Left renal pelvis (tissue), 4 donors: ENCODE results near the gene ABHD18. TPM values are rescaled to one million over a fixed set of nuclear protein-coding genes. Genes with fewer than 3 reads are reported as not detected.
"Not testable (repeated sequence)": the region's sequence is repeated elsewhere in the genome, so short reads cannot be mapped to it uniquely, and the experiment has no call there.

ENCODE experiments used
- DNase-seq, 4 donors: peaks; one replicate each; pipeline ENCODE4 v3.0.0-alpha.2; 2013; ENCODE audit warnings: low read depth in 4 of 4, low spot score in 3 of 4
- polyA plus RNA-seq, 4 donors: library from polyadenylated mRNA; unstranded; fragments of 120-200 nt; gene quantifications; one replicate each; pipeline ENCODE4 v1.2.1, GENCODE V29; 2013; ENCODE audit not compliant: insufficient read length in 4 of 4

Gene ABHD18
- polyA plus RNA-seq = 10 to 100 TPM in 3 of 4 donors, 1 to 10 TPM in 1; 8.6 to 17.4 (median 14.5) TPM

DNA sequence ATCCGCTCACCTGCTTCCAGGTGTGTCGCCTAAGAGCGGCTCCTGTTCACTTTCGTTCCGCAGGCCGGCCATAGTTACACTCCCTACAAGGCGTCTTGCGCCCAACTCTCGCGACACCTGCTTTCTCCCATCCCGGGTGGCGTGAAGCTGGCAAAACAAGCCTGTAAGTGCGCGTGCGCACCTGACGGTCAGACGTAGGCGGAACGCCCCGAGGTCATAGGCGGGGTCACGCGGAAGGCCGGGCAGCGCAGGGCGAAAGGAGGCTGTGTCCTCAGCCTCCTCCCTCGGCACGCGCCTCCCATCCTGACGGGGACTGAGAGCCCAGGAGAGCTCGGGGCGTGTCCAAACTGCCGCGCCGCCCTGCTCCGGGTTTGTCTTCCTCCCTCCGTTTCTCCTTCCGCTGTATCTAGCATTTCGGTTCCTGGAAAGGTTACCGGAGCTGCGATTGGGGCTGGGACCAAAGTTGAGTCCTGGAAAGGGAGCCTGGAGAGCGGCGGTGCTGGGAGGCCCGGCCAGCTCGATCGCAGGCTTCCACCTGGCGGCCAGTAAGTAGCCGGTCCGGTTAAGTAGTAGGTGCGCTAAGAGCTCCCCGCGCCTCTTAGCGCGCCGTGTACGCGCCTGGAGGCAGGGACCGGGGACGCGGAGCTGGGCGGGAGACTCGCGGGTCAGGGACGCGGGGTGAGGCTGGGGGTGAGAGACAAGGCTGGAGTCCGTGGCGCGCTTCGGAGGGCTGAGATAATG is at the start of gene ABHD18, which contains the start of gene MFSD8:
Gene ABHD18, plus strand, starts transcription at position 345 of the 741 bp plus-strand sequence. CDS start 17,550 bp downstream, outside the sequence.
Gene MFSD8, minus strand, starts transcription at position 112 of the 741 bp plus-strand sequence. Its CDS starts 40 bp downstream, at position 72.
- peak; percentile 94 to 96 (median 94) for DNase-seq

DNA sequence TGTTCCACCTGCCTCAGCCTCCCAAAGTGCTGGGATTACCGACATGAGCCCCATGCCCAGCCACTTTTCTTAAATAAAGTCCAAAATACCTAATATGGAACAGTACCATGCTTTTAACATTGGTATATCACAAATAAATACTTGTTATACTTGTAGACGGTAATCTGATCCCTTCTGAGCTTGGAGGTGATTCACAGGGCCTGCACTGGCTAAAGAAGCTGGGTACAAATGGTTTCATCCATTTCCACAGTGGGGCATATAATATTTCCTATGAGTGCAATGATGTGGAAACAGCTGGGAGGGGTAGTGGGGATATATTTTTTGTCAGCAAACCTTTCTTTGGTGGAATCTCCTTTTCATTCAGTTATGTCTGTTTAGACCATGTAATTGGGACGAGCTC is 48.7 kb upstream of the ABHD18 start:
- no peak for DNase-seq

DNA sequence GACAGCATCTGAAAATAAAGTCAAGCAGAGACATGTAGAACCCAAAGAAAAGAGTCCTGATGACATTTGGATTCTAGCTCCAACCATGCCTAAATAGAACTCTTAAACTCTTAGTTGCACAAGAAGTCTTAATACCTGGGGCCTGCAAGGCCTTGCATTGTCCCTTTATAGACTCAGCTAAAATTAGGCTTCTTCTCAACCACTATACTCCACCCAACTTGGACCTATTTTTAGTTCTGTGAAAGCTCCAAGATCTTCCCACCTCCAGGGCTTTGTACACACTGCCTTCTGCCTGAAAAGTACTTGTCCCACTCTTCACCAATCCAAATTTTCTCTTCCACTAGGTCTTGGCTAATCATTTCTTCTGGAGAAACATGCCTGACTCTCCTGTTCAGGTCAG is 48.1 kb upstream of the ABHD18 start:
- DNase-seq = no peak

DNA sequence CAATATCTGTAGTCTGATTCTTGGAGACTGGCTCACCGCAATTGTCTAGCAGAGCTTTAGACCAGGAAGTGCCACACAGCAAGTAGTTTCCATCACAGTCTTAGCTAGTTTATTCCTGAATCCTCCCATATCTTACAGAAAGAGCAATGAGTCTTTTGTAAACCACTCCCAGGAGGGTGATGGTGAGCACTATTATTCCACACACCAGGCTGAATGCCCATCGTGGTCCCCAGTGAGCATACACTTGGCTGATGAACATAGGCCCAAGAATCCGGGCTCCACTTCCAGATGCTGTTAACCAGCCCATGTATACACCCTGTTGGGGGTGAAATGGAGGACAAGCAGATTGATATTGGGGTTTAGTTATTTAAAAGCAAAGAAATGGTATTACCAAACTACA is 44.7 kb upstream of the ABHD18 start:
- no peak for DNase-seq

DNA sequence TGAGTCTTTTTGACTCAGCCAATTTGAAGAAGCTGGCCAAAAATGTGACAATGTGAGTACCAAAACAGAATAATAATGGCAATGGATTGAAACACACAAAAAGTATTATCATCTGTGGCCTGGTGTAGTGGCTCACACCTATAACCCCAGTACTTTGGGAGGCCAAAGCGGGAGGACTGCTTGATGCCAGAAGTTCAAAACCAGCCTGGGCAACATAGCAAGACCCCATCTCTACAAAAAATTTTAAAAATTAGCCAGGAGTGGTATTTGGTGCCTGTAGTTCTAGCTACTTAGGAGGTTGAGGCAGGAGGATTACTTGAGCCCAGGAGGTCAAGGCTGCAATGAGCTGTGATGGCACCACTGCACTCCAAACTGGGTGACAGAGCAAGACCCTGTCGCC is 43.0 kb upstream of the ABHD18 start:
- no peak for DNase-seq

DNA sequence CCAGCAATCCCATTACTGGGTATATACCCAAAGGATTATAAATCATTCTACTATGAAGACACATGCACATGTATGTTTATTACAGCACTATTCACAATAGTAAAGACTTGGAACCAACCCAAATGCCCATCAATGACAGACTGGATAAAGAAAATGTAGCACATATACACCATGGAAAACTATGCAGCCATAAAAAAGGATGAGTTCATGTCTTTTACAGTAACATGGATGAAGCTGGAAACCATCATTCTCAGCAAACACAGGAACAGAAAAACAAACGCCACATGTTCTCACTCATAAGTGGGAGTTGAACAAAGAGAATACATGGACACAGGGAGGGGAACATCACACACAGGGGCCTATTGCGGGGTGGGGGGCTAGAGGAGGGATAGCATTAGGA is 39.5 kb upstream of the ABHD18 start:
- not testable (repeated sequence) for DNase-seq

DNA sequence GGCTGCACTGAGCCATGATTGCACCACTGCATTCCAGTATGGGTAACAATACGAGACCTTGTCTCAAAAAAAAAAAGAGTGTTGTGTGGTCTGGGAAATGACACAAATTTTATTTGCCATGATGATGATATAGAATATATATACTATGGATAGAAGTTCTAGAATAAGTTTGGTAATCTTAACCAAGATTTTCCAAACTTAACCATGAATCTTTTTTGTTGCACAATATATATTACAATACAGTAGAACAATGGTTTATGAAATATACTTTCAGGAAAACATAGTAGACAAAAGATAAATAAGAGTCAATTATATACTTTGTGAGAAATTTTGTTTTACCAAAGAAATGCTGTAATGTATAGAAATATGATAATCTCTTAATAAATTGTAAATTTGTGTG is 35.0 kb upstream of the ABHD18 start:
- DNase-seq = no peak

DNA sequence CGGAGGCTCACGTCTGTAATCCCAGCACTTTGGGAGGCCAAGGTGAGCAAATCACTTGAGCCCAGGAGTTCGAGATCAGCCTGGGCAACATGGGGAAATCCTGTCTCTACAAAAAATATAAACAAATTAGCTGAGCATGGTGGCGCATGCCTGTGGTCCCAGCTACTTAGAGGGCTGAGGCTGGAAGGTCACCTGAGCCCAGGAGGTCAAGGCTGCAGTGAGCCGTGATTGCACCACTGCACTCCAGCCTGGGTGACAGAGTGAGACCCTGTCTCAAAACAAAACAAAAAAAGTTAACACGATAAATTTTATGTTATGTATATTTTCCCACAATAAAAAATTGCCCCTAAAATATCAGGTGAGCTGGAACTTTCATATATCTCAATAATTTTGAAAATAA is 33.4 kb upstream of the ABHD18 start:
- DNase-seq = not testable (repeated sequence)

DNA sequence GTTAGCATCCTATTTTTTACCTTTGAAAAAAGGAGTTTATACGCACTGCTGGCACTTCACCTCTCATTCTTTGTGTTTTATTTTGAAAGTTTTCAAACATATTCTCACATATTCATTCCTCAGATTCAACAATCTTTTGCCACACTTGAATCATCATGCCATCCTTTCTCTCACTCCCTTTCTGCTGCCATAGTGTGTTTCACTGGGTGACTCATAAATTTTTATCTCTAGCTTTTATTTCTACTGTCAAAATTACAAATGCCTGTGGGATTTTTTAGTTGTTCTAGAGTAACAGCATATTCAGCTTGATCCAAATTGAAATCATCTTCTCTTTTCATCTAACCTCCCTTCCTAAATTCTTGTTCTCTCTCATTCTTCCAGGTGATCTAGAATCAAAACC is 28.2 kb upstream of the ABHD18 start:
- no peak for DNase-seq

DNA sequence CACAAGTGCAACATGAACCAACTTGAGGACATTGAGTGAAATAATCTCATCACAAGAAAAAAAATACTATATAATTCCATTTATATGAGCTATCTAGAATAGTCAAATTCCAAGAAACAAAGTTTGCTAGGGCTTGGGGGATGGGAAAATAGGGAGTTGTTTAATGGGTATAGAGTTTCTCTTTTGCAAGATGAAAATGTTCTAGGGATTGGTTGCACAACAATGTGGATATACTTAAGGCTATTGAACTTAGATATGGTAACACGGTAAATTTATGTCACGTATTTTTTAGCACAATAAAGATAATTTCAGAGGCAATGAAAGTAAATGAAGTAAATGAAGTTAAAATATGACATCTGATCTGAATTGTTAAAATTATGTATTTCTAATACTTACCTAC is 8.1 kb upstream of the ABHD18 start:
- DNase-seq = no peak

DNA sequence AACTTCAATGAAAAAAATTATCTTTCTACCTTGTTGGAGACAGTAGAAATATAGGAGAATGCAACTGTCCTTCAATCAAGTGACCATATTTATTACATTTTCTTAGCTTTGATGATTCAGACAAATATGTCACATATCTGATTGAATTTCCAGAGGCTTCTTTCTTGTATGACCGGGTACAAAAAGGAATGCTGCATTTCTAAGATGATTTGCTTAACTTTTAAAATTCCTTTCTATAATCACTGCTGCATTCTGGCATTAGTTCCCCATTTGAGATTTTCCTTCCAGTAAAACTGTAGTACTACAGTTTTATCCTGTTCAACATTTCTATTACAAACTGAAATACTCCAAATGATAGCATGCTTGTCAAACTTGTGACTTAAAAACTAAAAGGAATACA is 5.4 kb upstream of the ABHD18 start:
- DNase-seq = no peak

DNA sequence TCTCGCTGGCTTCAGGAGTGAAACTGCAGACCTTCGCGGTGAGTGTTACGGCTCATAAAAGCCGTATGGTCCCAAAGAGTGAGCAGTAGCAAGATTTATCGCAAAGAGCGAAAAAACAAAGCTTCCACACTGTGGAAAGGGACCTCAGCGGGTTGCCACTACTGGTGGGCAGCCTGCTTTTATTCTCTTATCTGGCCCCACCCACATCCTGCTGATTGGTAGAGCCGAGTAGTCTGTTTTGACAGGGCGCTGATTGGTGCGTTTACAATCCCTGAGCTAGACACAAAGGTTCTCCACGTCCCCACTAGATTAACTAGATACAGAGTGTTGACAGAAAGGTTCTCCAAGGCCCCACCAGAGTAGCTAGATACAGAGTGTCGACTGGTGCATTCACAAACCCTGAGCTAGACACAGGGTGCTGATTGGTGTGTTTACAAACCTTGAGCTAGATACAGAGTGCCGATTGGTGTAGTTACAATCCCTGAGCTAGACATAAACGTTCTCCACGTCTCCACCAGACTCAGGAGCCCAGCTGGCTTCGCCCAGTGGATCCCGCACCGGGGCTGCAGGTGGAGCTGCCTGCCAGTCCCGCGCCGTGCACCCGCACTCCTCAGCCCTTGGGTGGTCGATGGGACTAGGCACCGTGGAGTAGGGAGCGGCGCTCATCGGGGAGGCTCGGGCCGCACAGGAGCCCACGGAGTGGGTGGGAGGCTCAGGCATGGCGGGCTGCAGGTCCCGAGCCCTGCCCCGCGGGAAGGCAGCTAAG is 1.4 kb upstream of the ABHD18 start:
- DNase-seq = not testable (repeated sequence)

DNA sequence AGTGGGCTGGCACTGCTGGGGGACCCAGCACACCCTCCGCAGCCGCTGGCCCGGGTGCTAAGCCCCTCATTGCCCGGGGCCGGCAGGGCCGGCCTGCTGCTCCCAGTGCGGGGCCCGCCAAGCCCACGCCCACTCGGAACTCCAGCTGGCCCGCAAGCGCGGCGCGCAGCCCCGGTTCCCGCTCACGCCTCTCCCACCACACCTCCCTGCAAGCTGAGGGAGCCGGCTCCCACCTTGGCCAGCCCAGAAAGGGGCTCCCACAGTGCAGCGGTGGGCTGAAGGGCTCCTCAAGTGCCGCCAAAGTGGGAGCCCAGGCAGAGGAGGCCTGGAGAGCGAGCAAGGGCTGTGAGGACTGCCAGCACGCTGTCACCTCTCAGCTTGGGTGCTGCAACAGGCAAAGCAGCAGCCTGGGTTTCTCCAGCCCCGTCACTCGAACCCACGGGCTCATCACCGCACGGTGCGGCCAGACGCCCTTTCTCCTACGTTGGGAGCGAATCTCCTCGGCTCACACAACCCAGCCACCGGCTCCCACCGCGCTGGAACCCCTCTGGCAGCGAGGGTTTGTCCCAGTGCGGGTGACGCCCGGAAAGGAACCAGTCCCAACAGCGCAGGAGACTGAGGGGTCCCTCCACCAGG is 662 bp upstream of the ABHD18 start:
- not testable (repeated sequence) for DNase-seq

DNA sequence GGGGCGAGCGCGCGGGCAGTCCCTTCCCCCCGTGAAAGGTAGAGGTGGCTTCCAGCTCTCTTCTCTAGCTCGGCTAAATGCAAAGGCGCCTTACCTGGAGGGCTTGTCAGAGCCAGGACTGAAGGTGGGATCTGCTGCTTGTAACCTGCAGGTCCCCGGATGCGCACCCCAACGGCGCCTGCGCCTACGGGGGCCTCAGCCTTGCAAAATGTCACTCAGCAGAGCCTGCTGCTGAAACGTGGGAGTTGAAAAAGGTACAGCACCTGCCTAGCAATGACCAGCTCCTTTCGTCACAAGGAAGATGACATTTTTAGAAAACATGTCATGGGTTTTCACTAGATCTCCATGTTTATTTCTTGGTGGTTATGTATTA is 583 bp downstream of the ABHD18 start:
- peak; percentile 17 to 37 (median 24) for DNase-seq

DNA sequence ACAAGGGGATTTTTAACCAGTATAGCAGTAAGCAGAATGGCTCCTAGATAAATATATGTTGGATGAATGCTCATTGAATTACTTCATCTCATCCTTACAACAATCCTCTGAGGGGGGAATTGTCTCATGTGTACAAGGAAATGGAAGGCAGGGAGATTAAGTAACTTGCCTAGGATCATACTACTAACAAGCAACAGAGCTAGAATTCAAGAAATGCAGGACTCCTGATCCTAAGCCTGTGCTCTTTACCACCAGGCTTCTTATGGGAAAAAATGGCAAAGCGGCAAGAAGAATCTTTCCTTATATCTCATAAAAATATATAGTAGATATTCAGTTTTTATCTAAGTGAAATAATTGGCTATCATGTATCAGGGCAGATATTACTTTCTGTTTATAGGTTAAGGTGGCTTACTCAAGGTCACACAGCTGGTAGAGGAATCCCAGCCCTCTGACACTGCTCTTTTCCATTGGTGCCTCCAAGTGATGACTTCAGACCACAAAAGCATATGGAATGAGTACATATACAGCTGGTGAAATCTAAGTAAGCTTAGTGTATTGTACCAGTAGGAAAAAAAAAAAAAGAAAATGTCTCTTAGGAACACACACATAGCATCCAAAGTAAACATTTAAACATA is 2.1 kb downstream of the ABHD18 start:
- DNase-seq = no peak

DNA sequence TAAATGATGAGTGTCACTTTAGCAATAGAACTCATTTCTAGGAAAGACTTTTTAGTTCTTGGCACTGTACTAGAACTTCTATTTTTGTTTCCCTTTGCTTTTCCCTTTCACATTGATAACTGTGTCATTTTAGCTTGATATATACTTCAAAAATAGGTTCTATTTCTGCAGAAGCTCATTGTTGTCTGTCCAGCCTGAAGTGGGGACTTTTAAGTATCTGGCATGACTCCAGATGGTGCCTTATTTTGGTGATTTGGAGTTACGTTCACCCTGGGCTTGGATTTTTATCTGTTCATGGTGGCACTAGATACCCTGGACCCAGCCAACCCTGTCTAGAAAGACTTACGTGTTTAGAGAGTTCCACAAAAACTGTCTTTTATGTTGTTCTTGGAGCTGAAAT is 3.4 kb downstream of the ABHD18 start:
- DNase-seq = no peak

DNA sequence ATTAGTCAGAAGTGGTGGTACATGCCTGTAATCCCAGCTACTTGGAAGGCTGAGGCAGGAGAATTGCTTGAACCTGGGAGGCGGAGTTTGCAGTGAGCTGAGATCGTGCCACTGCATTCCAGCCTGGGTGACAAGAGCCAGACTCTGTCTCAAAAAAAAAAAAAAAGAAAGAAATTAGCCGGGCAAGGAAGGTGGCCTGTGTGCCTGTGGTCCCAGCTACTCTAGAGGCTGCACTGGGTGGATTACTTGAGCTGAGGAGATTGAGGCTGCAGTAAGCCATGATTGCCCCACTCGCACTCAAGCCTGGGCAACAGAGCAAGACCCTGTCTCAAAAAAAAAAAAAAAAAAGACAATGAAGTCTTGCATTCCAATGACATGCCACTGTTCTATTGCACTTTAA is 5.7 kb downstream of the ABHD18 start:
- DNase-seq = not testable (repeated sequence)

DNA sequence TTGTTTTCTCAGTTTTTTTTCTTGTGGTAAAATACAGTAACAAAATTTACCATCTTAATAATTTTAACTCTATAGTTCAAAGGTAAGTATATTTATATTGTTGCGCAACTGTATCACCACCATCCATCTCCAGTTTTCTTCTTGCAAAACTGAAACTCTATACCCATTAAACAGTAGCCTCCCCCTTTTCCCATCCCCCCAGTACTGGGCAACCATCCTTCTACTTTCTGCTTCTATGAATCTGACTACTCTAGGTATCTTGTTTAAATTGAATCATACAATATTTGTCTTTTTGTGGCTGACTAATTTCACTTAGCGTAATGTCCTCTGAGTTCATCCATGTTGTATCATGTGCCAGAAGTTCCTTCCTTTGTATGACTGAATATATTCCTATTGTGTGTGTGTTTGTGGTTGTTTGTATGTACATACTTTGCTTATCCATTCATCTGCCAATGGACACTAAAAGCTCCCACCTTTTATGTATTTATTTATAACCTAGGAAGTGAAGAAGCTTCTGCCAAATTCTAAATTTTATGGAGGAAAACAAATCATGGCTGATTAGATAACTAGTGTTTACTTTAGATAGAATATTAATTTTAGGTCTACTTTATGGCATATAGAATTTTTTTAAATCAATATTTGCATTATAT is 10.0 kb downstream of the ABHD18 start:
- DNase-seq = no peak

DNA sequence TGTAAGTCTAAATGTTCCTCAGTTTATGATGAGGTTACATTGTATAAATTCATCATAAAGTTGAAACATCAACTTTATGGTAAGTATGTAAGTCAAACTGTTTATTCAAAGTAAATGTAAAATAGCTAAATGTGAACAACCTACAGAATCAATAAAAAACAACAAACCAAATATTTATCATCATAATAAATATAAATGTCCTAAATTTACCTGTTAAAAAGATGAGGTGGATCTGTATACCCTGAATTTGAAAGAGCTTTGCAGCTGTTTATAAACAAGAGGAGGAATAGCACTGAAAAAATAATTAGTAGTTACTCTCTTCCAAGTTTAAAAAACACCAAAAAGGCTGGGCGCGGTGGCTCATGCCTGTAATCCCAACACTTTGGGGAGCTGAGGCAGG is 13.7 kb downstream of the ABHD18 start:
- DNase-seq = no peak

DNA sequence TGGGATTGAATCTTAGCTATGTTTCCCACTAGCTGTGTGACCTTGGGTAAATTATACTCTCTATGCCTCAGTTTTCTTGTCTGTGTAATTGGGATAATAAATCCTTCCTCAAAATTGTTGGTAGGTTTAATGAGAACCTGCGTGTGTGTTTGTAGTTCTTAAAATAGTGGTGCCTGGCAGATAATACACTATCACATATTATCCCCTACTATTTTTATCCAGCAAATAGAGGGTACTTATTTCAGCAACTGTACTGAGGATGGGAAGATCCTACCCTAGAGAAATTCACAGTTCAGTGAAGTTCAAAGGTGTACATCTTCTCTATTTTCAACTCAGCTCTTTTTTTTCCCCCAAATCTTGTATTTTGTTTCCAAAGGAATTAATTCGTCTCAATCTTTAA is 17.2 kb downstream of the ABHD18 start:
- no peak for DNase-seq
